Erythroblast (primary cell): ENCODE results near the gene PRDM12.

Experiments
- GATA1 ChIP-seq: IDR thresholded peaks from 2 replicates; pipeline ENCODE4 v1.6.1; 2011; ENCODE audit warnings: low read depth, mild to moderate bottlenecking, control low read depth, low read length, moderate library complexity
- POLR2A ChIP-seq: IDR thresholded peaks from 2 replicates; pipeline ENCODE4 v1.6.1; 2011; ENCODE audit warnings: mild to moderate bottlenecking, low read length

DNA sequence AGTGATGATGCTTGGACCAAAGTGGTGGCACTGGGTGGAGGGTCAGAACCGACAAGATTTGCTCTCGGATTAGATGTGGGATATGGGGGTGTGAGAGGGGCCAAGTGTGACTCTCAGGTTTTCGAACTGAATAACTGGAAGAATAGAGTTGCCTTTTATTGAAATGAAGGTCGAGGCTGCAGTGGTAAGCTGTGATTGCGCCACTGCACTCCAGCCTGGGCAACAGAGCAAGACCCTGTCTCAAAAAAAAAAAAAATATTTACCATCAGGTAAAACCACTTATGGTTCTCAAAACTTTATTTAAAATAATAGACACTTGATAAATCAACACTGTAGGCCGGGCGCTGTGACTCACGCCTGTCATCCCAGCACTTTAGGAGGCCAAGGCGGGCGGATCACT lies 56.4 kb downstream of the PRDM12 start:
- TF ChIP-seq POLR2A: no peak
- no peak for TF ChIP-seq GATA1
